ENCODE measurements around the gene PNPLA7.
A peak's percentile ranks its signal among the peaks of the same experiment; 100 is the strongest.

The PNPLA7 gene

DNA sequence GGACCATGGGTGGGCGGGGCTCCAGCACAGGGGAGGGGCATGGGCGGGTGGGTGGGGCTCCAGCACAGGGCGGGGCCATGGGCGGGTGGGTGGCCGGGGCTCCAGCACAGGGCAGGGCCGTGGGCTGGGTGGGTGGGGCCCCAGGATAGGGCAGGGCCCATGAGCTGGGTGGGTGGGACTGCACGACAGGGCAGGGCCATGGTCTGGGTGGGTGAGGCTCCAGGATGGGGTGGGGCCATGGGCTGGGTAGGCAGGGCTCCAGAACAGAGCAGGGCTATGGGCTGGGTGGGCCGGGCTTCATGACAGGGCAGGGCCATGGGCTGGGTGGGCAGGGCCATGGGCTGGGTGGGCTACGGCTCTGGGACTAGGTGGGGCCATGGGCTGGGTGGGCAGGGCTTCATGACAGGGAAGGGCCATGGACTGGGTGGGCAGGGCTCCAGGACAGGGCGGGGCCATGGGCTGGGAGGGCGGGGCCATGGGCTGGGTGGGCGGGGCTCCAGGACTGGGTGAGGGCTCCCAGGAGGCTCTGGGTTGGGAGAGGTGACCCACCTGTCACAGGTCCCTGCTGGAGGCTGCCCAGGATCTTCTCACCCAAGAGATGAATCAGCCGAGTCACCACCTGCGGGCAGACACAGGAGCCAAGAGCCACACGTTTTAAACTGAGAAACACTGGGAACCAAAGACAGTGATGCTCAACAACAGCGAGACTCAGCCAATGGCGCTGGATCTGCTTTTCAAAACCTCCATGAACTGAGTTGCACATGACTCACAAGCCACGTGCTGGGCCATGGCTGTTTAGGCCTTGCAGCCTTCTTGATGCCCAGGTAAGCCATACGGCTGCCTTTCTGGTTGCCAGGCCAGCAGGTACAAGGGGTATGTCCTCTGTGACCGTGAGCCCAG, 57.5 kb downstream of the PNPLA7 start:
- H3K4me3 ChIP-seq (ENCODE audit: control insufficient read depth, low read depth, low read length) = no peak overlapping the region
- DNase-seq (ENCODE audit: low read depth) = peak; percentile 26
- no peak for TF ChIP-seq CTCF (conservative IDR thresholded peaks at IDR 0.05; ENCODE audit: control insufficient read depth, insufficient read depth, low read depth, low read length)

- H3K4me3 ChIP-seq (ENCODE audit: control insufficient read depth, low read depth, low read length) = no peak overlapping the region
- TF ChIP-seq CTCF (conservative IDR thresholded peaks at IDR 0.05; ENCODE audit: control insufficient read depth, insufficient read depth, low read depth, low read length) = no peak
- no peak for DNase-seq (ENCODE audit: low read depth)
Measured at GRCh38 chr9:137491735-137492432, 58.3 kb downstream of the PNPLA7 start.

DNA sequence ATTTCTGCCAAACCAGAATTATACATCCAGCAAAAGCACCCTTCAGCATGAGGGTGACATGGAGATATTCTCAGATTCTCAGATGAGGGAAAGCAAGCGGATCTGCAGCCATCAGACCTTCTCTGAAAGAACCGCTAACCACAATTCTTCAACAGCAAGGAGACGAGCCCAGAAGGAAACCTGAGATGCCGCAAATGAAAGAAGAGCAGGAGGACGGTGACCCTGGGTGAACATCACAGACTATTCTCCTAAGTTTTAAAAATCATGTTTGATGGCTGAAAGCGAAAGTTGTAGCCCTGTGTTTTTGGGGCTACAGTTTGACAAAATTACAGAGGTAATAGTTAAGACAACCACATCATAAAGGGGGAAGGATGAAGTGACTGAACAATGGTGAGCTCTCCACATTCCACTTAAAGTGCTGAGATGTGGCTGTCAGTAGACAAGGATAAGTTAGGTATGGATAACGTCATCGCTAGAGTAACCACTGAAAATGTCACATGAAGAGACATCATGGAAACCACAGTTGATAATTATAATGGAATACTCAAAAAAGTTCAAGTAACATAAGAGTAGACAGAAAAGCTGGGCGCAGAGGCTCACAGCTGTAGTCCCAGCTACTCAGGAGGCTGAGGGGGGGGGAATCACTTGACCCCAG, 59.5 kb downstream of the PNPLA7 start:
- no peak for TF ChIP-seq CTCF (conservative IDR thresholded peaks at IDR 0.05; ENCODE audit: control insufficient read depth, insufficient read depth, low read depth, low read length)
- no peak for DNase-seq (ENCODE audit: low read depth)

GRCh38 chr9:137488906-137489305, 61.3 kb downstream of the PNPLA7 start:
- no peak for TF ChIP-seq CTCF (conservative IDR thresholded peaks at IDR 0.05; ENCODE audit: control insufficient read depth, insufficient read depth, low read depth, low read length)
- DNase-seq (ENCODE audit: low read depth) = no peak
- H3K4me3 ChIP-seq (ENCODE audit: control insufficient read depth, low read depth, low read length) = no peak overlapping the region

More for the DNA sequence above, 59.5 kb downstream of the PNPLA7 start:
- no peak overlapping the region for H3K4me3 ChIP-seq (ENCODE audit: control insufficient read depth, low read depth, low read length)

- no peak for TF ChIP-seq CTCF (conservative IDR thresholded peaks at IDR 0.05; ENCODE audit: control insufficient read depth, insufficient read depth, low read depth, low read length)
- DNase-seq (ENCODE audit: low read depth) = no peak
- H3K4me3 ChIP-seq (ENCODE audit: control insufficient read depth, low read depth, low read length) = no peak overlapping the region
Measured at GRCh38 chr9:137488327-137488653, 61.9 kb downstream of the PNPLA7 start.

- TF ChIP-seq CTCF (conservative IDR thresholded peaks at IDR 0.05; ENCODE audit: control insufficient read depth, insufficient read depth, low read depth, low read length) = no peak
- no peak overlapping the region for H3K4me3 ChIP-seq (ENCODE audit: control insufficient read depth, low read depth, low read length)
- DNase-seq (ENCODE audit: low read depth) = no peak
Measured at GRCh38 chr9:137487454-137488326, 62.5 kb downstream of the PNPLA7 start.

All from fibroblast of mammary gland (primary cell).